HG02938 (cell line): Measurements from ENCODE around the gene TOMM34.

Source experiments
- ATAC-seq: cut with Tn5 transposase; IDR thresholded peaks from one replicate; pipeline ENCODE4 v1.9.1; 2021; ENCODE audit warnings: mild to moderate bottlenecking, moderate library complexity; ENCODE audit not compliant: unreplicated experiment

The TOMM34 gene

DNA sequence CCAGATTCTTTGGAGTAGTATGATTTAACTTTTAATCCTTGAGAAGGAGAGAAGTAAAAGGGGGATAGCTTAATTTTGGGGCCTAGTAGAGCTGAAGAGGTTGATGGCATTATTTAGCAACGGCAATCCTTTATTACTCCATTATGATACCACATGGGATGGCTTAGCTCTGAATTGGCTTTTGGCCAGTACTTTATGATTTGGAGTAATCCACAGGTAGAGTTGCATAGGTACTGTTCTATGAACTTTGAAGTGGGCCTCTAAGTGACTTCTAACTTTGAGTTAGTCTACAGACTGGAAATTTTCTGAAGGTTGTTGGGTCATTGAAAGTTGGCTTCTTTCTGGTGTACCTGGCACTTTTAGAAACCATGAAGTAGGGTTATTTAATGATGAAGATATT lies 63.1 kb downstream of the TOMM34 start:
- ATAC-seq, result no peak

DNA sequence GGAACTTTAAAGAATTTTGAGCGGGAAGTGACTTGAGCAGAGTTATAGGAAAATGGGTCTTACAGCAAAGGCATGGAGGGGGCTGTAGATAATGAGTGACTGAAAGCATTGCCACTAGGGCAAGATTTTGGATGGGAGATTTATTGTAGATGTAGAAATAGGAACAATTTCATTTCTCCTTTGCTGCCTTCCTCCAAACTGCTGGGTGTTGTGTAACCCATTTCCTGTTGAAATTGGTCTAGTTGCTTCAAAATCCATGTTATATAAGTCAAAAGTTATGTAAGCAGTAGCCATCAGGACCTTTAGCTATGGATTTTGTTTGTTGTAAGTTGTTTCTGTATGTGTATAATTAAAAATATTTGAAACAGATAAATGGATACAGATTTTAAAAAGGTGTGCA lies 63.6 kb downstream of the TOMM34 start:
- ATAC-seq, result no peak

DNA sequence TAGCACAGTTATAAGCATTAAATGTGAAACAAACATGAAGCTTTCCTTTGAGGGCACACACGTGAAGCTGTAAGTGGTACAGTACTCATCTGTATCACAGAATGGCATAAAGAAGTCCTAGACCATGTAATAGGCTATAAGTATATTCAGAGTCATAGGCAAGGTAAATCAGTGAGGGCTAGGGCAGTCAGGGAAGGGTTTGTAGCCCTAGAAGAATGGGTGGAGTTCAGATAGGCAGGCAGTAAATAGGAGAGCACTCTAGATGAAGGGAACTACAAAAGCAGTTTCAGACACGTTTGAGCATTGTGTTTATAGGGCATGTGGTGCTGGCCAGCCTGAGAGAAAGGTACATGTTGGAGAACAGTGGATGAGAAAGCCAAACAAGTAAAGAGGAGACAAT lies 65.2 kb downstream of the TOMM34 start:
- no peak for ATAC-seq
